Parathyroid adenoma (tissue), 2 donors: Measurements from ENCODE around the gene SERPINB6.

Source experiments
- H2AFZ ChIP-seq: fragments of 300-600 bp; sonication (generic); one replicate; pipeline ENCODE4 v1.7.0; 2017; ENCODE audit warnings: antibody characterized with exemption, mild to moderate bottlenecking
- H3K27ac ChIP-seq: fragments of 300-600 bp; sonication (generic); one replicate; pipeline ENCODE4 v1.7.0; 2017
- H3K27me3 ChIP-seq: fragments of 300-600 bp; sonication (generic); one replicate; pipeline ENCODE4 v1.7.0; 2017; ENCODE audit warnings: low read length; ENCODE audit not compliant: control insufficient read depth, insufficient read depth
- H3K36me3 ChIP-seq: fragments of 300-600 bp; sonication (generic); one replicate; pipeline ENCODE4 v1.7.0; 2017; ENCODE audit warnings: low read length; ENCODE audit not compliant: control insufficient read depth, insufficient read depth
- H3K4me1 ChIP-seq: fragments of 300-600 bp; sonication (generic); one replicate; pipeline ENCODE4 v1.7.0; 2017; ENCODE audit warnings: control low read depth
- H3K4me2 ChIP-seq: fragments of 300-600 bp; sonication (generic); one replicate; pipeline ENCODE4 v1.7.0; 2017; ENCODE audit warnings: low read length
- H3K4me3 ChIP-seq: fragments of 300-600 bp; sonication (generic); one replicate; pipeline ENCODE4 v1.7.0; 2017; ENCODE audit warnings: low read depth, low read length
- H3K79me2 ChIP-seq: fragments of 300-600 bp; sonication (generic); one replicate; pipeline ENCODE4 v1.7.0; 2017; ENCODE audit warnings: control low read depth
- H3K9ac ChIP-seq: fragments of 300-600 bp; sonication (generic); one replicate; pipeline ENCODE4 v1.7.0; 2017; ENCODE audit warnings: mild to moderate bottlenecking
- H3K9me3 ChIP-seq: fragments of 300-600 bp; sonication (generic); one replicate; pipeline ENCODE4 v1.7.0; 2017; ENCODE audit warnings: low read length; ENCODE audit not compliant: control insufficient read depth
- TF ChIP-seq, protein P1 (sequence below): fragments of 300-600 bp; sonication (generic); IDR thresholded peaks from one replicate; pipeline ENCODE4 v1.7.0; 2017; ENCODE audit warnings: antibody characterized with exemption, mild to moderate bottlenecking
- donor health status: primary hyperparathyroidism.

SERPINB6 gene

GRCh38 chr6:2952557-2953095 lies 18.7 kb downstream of the SERPINB6 start:
- Histone ChIP-seq H3K4me3 (no peak overlapping the region), H2AFZ (peak overlapping the region; percentile 82), H3K9me3 (no peaks in the 10 kb centered on the region), H3K9ac (no peak overlapping the region), H3K79me2 (peaks cover 4% of the 10 kb centered on the region), H3K27me3 (no peaks in the 10 kb centered on the region), H3K27ac (peak overlapping the region; percentile 66), H3K36me3 (no peaks in the 10 kb centered on the region), H3K4me2 (peak overlapping the region; percentile 2), H3K4me1 (peaks cover 10% of the 10 kb centered on the region)
- TF ChIP-seq, protein P1, sequence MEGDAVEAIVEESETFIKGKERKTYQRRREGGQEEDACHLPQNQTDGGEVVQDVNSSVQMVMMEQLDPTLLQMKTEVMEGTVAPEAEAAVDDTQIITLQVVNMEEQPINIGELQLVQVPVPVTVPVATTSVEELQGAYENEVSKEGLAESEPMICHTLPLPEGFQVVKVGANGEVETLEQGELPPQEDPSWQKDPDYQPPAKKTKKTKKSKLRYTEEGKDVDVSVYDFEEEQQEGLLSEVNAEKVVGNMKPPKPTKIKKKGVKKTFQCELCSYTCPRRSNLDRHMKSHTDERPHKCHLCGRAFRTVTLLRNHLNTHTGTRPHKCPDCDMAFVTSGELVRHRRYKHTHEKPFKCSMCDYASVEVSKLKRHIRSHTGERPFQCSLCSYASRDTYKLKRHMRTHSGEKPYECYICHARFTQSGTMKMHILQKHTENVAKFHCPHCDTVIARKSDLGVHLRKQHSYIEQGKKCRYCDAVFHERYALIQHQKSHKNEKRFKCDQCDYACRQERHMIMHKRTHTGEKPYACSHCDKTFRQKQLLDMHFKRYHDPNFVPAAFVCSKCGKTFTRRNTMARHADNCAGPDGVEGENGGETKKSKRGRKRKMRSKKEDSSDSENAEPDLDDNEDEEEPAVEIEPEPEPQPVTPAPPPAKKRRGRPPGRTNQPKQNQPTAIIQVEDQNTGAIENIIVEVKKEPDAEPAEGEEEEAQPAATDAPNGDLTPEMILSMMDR, result peak; percentile 99

GRCh38 chr6:2951728-2952127 lies 19.6 kb downstream of the SERPINB6 start:
- Histone ChIP-seq H2AFZ (no peak overlapping the region), H3K4me2 (no peak overlapping the region), H3K27me3 (no peaks in the 10 kb centered on the region), H3K79me2 (peaks cover 4% of the 10 kb centered on the region), H3K4me1 (peaks cover 10% of the 10 kb centered on the region), H3K36me3 (no peaks in the 10 kb centered on the region), H3K27ac (peak overlapping the region; percentile 66), H3K4me3 (no peak overlapping the region), H3K9me3 (no peaks in the 10 kb centered on the region), H3K9ac (no peak overlapping the region)
- TF ChIP-seq, protein P1, result no peak

DNA sequence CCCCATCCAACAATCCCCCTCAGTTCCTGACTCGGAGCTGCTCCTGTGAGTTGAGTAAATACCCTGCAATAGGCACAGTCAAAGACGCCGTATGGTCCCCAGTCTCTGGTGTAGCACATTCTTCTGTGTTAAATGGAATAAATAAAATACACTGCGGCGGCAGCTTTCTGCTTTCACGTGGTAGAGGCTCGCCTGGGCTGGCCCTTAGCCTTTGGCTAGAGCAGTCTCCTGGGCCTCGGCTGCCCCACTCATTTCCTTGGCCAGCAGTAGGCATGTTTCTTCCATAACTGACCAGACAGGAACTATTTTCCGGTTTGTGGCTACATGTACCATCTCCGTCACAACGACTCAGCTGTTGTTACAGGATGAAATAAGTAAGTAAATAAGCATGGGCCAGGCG lies 20.7 kb downstream of the SERPINB6 start:
- no peaks in the 10 kb centered on the region for H3K36me3 ChIP-seq

GRCh38 chr6:2949536-2950083 lies 21.8 kb downstream of the SERPINB6 start:
- H2AFZ ChIP-seq, result no peak overlapping the region
- TF ChIP-seq, protein P1, result no peak
- no peak overlapping the region for H3K27ac ChIP-seq
- H3K9ac ChIP-seq, result no peak overlapping the region
- peaks cover 10% of the 10 kb centered on the region for H3K4me1 ChIP-seq
- H3K27me3 ChIP-seq, result no peaks in the 10 kb centered on the region
- peaks cover 4% of the 10 kb centered on the region for H3K79me2 ChIP-seq
- no peak overlapping the region for H3K4me2 ChIP-seq
- H3K36me3 ChIP-seq, result no peaks in the 10 kb centered on the region
- no peak overlapping the region for H3K4me3 ChIP-seq
- H3K9me3 ChIP-seq, result no peaks in the 10 kb centered on the region

More for the DNA sequence above, 20.7 kb downstream of the SERPINB6 start:
- no peaks in the 10 kb centered on the region for H3K9me3 ChIP-seq
- H3K79me2 ChIP-seq, result peaks cover 4% of the 10 kb centered on the region
- TF ChIP-seq, protein P1, result no peak
- no peak overlapping the region for H3K27ac ChIP-seq
- H3K9ac ChIP-seq, result no peak overlapping the region
- H2AFZ ChIP-seq, result no peak overlapping the region
- H3K4me2 ChIP-seq, result no peak overlapping the region
- no peaks in the 10 kb centered on the region for H3K27me3 ChIP-seq
- H3K4me1 ChIP-seq, result peaks cover 10% of the 10 kb centered on the region
- no peak overlapping the region for H3K4me3 ChIP-seq

DNA sequence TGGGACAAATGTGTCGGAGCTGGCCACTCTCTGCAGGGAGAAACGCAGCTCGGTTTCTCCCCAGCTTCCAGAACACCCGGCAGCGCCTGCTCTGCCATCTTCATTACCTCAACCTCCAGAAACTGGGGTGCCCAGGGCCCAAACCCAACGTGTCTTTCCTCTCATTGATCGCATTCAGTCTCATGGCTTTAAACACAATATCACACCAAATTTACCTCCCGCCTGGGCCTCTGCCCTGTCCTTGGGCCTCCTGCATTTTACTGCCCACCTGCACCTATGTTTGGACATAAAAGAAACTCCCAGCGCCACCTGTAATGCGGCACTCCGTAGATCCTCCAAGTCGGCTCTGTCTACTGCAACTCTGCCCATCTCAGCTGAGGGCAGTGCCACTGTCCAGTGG lies 22.2 kb downstream of the SERPINB6 start:
- TF ChIP-seq, protein P1, result no peak
- H2AFZ ChIP-seq, result no peak overlapping the region
- H3K9me3 ChIP-seq, result no peaks in the 10 kb centered on the region
- no peaks in the 10 kb centered on the region for H3K27me3 ChIP-seq
- peaks cover 4% of the 10 kb centered on the region for H3K79me2 ChIP-seq
- no peaks in the 10 kb centered on the region for H3K36me3 ChIP-seq
- no peak overlapping the region for H3K27ac ChIP-seq
- H3K4me3 ChIP-seq, result no peak overlapping the region
- peaks cover 10% of the 10 kb centered on the region for H3K4me1 ChIP-seq
- H3K9ac ChIP-seq, result no peak overlapping the region
- no peak overlapping the region for H3K4me2 ChIP-seq
